A673 (cell line): ENCODE data around the gene B4GALT4. TPM values are rescaled to one million over a fixed set of nuclear protein-coding genes. Genes with fewer than 3 reads are reported as not detected.

ENCODE experiments used
- BruUV-seq: library from RNA; stranded (reverse); fragments of 400-500 nt; replicated peaks from 2 replicates; lab custom pipeline; 2021; lab: Mats Ljungman, UMichigan
- CTCF ChIA-PET: fragments of 300-600 bp; sonication (Branson Sonifier 250); formaldehyde crosslinking; loops from one replicate; lab custom pipeline; 2022; ENCODE audit warnings: antibody characterized with exemption; lab: Charles Lee
- POLR2A ChIA-PET: fragments of 300-600 bp; sonication (Branson Sonifier 250); formaldehyde crosslinking; loops from one replicate; lab custom pipeline; 2022; ENCODE audit warnings: antibody characterized with exemption; ENCODE audit not compliant: low non-redundant PET; lab: Charles Lee
- DNase-seq: peaks from one replicate; pipeline ENCODE4 v3.0.0-alpha.2; 2015; ENCODE audit warnings: low spot score
- H3K27ac ChIP-seq: fragments of 200-600 bp; sonication (generic); 2 replicates; pipeline ENCODE4 v1.5.1; 2016; ENCODE audit warnings: mixed run types, low read depth, mild to moderate bottlenecking, mixed read lengths, antibody characterized with exemption, low read length; ENCODE audit not compliant: poor library complexity, severe bottlenecking
- H3K27me3 ChIP-seq: fragments of 200-600 bp; sonication (generic); replicated peaks from 2 replicates; pipeline ENCODE4 v1.6.1; 2017; ENCODE audit warnings: mixed run types, low read depth, mild to moderate bottlenecking, mixed read lengths, antibody characterized with exemption, low read length; ENCODE audit not compliant: insufficient read depth, poor library complexity
- H3K36me3 ChIP-seq: fragments of 200-600 bp; sonication (generic); 2 replicates; pipeline ENCODE4 v1.6.1; 2016; ENCODE audit warnings: mixed run types, mild to moderate bottlenecking, mixed read lengths, antibody characterized with exemption, low read length; ENCODE audit not compliant: insufficient read depth, poor library complexity, severe bottlenecking
- H3K4me1 ChIP-seq: fragments of 200-600 bp; sonication (generic); 2 replicates; pipeline ENCODE4 v1.6.1; 2017; ENCODE audit warnings: mixed run types, mild to moderate bottlenecking, mixed read lengths, antibody characterized with exemption, low read length; ENCODE audit not compliant: insufficient read depth, poor library complexity, severe bottlenecking
- H3K4me3 ChIP-seq: fragments of 200-600 bp; sonication (generic); 2 replicates; pipeline ENCODE4 v1.5.1; 2016; ENCODE audit warnings: low read depth, mixed run types, mild to moderate bottlenecking, mixed read lengths, low read length; ENCODE audit not compliant: poor library complexity, severe bottlenecking
- H3K9me3 ChIP-seq: fragments of 200-600 bp; sonication (generic); 2 replicates; pipeline ENCODE4 v1.6.1; 2016; ENCODE audit warnings: mixed run types, low read depth, mild to moderate bottlenecking, mixed read lengths, antibody characterized with exemption, low read length; ENCODE audit not compliant: poor library complexity, severe bottlenecking
- CTCF ChIP-seq: fragments of 300-800, 200-600 bp; sonication (generic); conservative IDR thresholded peaks from 2 replicates; pipeline ENCODE4 v1.5.1; 2017; ENCODE audit warnings: low read depth, mild to moderate bottlenecking, antibody characterized with exemption, low read length, moderate library complexity, mixed read lengths
- EZH2 ChIP-seq: fragments of 200-600 bp; sonication (generic); IDR thresholded peaks from 2 replicates; pipeline ENCODE4 v1.6.1; 2017; ENCODE audit warnings: borderline replicate concordance, low read depth, mild to moderate bottlenecking, mixed read lengths, antibody characterized with exemption, low read length; ENCODE audit not compliant: poor library complexity, severe bottlenecking
- intact Hi-C: fragments of 100-400 bp; cut with micrococcal nuclease; formaldehyde crosslinking; loops from one replicate; pipeline ENCODE4 v1.10.0; 2022; ENCODE audit not compliant: unreplicated experiment
- total RNA-seq: library from RNA; stranded (reverse); gene quantifications from 2 replicates; pipeline ENCODE4 v1.2.3, GENCODE V29; 2021

The B4GALT4 gene
- total RNA-seq, 1 experiment from 2014 or later: 10.8 TPM

GRCh38 chr3:119230745-119231144 is 9.9 kb downstream of the B4GALT4 start:
- TF ChIP-seq EZH2: no peak
- TF ChIP-seq CTCF: no peak
- intact Hi-C loops: no loop called here
- no TSS peak for BruUV-seq
- Histone ChIP-seq H3K27me3 (no peaks in the 10 kb centered on the region), H3K36me3 (peaks cover 7% of the 10 kb centered on the region), H3K27ac (no peak overlapping the region), H3K4me1 (no peaks in the 10 kb centered on the region), H3K9me3 (no peaks in the 10 kb centered on the region), H3K4me3 (no peak overlapping the region)
- ChIA-PET CTCF (no interaction called here), POLR2A (no interaction called here)
- DNase-seq: no peak

GRCh38 chr3:119230071-119230470 is 10.6 kb downstream of the B4GALT4 start:
- Histone ChIP-seq H3K4me3 (no peak overlapping the region), H3K4me1 (no peaks in the 10 kb centered on the region), H3K9me3 (no peaks in the 10 kb centered on the region), H3K36me3 (peaks cover 7% of the 10 kb centered on the region), H3K27me3 (no peaks in the 10 kb centered on the region), H3K27ac (no peak overlapping the region)
- no peak for TF ChIP-seq EZH2
- no peak for TF ChIP-seq CTCF
- ChIA-PET POLR2A (no interaction called here), CTCF (no interaction called here)
- no TSS peak for BruUV-seq
- intact Hi-C loops: no loop called here
- no peak for DNase-seq

DNA sequence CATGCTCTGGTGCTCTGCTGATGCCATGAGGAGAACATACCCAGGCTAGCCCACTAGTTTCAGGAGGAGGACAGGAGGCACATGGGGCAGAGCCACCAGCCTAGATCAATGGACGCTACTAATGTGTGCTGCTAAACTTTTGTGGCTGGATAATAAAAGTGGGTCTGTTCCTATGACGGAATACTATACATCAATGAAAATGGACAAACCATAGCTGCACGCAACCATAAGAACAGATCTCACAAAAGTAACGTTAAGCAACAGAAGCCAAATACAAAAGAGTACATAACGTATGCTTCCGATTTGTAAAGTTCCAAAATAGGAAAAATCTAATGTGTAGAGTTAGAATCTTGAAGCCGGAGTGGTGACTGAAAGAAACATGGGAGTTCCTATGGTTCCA is 11.5 kb downstream of the B4GALT4 start:
- peaks cover 7% of the 10 kb centered on the region for H3K36me3 ChIP-seq
- H3K9me3 ChIP-seq: no peaks in the 10 kb centered on the region

More for the DNA sequence above, 11.5 kb downstream of the B4GALT4 start:
- POLR2A ChIA-PET: interaction anchor here (0.7 kb wide), 1 partner anchor 12 kb away, joined by 3 read pairs; no protein-coding TSS in a partner anchor
- TF ChIP-seq EZH2: no peak
- TF ChIP-seq CTCF: no peak
- Histone ChIP-seq H3K4me3 (no peak overlapping the region), H3K4me1 (no peaks in the 10 kb centered on the region), H3K27me3 (no peaks in the 10 kb centered on the region), H3K27ac (no peak overlapping the region)
- no peak for DNase-seq
- no TSS peak for BruUV-seq
- intact Hi-C loops: no loop called here
- CTCF ChIA-PET: no interaction called here
